NCI-H748 treated with DMSO at 0.1 percent for 48 hours (cell line): Measurements from ENCODE around the gene GPR152.
A peak's percentile ranks its signal among the peaks of the same experiment; 100 is the strongest.
"Not testable (repeated sequence)": the region's sequence is repeated elsewhere in the genome, so short reads cannot be mapped to it uniquely, and the experiment has no call there.

Source experiments
- DNase-seq: peaks from one replicate; lab custom pipeline; 2025; lab: John Stamatoyannopoulos, UW

The GPR152 gene

DNA sequence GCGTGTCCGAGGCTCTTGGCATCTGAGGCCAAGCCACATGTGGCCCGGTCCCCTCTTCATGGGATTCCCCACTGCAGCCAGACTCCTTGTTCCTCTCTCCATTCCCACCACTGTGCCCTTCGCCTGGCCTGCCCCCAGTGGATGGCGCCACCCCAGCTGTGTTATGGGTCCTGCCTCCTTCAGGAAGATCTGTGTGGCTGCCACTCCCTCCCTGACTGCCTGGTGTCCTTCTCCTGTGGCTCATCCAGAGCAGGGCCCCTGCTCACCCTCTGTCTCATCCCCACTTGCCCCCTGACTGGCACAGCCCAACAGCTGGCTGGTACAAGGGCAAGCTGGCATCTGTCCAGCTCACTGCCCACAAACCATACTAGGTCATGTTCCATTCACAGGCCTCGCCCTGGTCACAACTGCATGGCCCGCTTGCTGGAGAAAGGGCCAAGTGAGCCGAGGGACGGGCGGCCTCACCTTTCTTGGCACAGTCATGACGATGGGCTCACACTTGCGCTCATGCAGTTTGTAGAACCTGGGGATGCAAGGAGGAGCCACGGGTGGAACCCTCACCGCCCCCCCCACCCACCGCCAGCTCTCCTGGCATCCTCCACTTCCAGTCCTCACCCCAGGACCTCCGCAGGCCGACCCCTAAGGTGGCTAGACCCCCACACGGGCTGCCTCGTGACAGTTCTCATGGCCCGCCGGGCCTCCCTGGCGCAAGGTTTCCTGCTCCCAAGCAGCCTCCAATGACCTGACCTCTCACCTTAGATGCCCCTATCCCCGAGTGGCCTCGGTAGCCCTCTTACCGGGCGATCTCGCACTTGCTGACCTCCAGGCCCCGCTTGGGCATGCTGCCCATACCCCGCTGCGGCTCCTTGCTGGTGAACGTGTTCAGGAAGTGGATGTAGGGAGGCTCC lies 13.0 kb downstream of the GPR152 start:
- DNase-seq, result no peak

DNA sequence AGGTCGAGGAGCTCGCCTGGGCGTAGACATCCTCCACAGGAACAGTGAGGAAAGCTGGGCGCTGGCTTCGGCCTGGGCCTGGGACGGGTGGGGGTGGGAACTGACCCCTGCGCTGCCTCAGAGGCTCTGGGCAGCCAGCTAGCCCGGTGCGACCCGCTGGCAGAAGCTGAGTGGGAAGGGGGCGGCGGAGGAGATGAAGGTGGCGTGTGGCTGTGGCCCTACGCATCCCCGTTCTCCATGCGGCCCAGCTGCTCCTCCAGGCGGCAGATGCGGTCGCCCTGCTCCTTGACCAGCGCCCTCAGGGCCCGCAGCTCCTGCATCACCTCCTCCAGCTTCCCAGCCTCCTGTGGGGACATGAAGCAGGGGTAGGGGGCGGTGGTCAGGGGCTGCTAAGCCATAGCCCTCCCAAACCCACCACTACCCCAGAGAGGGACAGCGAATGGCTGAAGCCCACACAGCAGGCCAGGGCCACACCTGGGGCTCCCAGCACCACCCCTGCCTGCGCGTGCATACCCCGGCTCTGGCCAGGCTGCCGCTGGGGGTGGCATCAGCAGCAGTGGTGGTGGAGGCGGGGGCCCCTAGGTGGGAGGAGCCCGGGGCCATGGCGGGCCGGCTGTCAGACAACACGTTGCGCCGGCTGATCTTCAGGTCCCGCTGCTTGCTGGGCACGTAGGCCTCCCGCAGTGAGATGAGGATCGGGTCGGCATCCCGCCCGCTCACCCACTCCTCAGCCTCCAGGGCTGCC lies 14.2 kb downstream of the GPR152 start:
- DNase-seq, result no peak

DNA sequence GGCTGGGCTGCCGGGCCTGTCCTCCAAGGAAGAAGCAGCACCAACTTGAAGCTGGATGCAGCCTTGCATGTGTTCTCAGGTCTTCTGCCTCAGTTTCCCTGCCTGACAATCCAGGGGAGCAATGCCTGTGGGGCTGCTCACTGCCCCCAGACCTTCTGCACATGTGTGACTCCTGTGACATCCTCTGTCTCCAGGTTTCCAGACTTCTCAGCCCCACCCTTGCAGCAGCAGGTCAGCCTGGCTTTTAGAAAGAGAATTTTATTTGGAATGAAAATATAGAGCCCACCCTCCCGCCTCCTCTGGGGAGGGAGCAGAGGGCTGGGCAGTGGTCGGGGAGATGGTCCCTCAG lies 14.7 kb downstream of the GPR152 start:
- DNase-seq, result no peak

DNA sequence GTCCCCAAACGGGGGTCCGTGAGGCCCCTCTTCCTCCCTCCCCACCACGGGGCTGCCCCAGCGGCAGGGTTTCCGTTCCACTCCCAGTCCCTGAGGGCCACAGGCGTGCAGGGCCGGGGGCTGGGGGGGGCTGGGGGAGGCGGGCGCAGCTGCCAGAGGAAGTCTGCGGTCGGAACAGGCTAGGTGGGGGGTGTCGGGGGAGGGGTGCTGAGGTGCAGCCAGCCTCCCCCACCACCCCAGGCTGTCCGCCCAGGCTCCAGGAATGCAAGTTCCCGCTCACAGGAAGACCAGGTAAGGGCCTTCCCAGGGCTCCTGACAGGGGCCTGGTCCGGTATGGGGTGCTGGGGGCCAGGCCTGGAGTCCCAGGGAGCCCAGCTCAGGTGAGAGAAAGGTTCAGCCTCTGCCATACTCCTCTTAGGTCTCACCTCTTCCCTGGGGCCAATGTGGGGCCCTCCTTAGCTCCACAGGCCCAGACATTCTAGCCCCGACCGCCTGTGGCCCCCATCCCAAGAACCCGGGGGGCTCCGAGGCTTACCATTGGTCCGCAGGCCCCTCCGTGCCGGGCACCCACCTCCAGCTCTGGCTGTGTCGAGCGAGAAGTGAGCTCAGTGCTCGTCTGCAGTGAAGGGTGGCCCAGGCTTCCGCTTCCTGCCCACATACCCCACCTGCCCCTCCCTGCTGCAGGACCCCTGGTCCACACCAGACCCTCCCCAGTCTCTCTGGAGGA lies 15.3 kb downstream of the GPR152 start, which contains the start of gene PTPRCAP:
TSS of gene PTPRCAP (minus strand) at position 601 of the 727 bp plus-strand sequence. CDS start at position 538, 63 bp downstream.
- no peak for DNase-seq

DNA sequence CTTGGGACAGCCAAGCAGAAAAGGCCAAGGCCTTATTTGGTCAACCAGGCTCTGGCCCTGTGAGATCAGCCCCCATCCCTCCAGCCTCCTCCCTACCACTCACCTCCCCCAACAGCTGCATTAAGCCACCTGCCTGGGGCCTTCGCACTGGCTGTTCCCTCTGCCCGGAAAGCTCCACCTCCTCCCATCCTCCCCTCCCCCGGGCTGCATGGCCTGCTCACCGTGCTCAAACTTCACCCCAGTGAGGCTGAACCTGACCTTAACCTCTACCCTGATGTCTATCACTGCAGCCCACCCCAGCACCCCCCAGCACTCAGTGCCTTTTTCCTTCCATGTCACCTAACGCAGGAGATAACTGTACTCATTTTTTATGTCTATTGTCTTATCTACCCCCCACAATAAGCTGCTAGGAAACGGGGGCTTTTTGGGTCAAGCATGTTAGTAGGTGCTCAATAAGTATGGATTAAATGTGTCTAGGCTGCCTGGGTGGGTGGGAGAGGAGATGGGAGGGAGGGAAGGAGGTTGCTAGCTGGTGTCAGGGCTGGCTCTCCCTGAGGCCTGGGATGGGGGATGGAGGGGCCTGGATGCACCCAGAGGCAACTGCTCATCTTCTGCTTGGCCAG lies 16.0 kb downstream of the GPR152 start:
- no peak for DNase-seq

DNA sequence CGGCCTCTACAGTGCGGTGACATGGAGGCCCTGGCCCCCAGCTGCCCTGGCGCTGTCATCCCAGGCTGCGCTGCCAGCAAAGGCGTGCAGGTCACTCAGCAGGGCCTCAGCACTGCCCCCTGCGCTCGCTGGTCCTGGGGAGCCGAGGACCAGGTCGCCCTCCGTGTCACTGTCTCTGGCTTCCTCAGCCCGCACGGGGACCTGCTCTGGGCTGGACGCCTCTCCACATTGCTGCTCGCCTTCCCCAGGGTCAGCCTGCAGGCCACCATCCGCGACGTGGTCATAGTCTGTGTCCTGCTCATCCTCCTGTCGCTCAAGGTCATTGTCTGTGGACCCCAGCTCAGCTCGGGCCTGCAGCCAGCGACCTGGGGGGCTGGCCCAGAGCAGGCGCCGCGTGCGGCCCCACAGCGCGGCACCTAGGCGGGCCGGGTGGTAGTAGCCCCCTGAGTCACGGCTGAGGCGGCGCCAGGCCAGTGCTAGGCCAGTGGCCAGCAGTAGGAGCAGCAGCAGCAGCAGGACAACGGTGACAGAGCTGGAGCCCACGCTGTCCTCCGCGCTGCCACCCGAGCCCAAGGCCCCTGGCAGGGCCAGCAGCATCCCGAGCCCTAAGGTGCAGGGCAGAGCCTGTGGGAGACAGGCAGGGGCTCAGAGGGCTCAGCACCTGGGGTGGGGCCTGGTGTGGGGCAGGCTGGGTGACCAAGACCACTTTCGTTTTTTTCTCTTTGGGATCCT lies 16.6 kb downstream of the GPR152 start:
- no peak for DNase-seq

DNA sequence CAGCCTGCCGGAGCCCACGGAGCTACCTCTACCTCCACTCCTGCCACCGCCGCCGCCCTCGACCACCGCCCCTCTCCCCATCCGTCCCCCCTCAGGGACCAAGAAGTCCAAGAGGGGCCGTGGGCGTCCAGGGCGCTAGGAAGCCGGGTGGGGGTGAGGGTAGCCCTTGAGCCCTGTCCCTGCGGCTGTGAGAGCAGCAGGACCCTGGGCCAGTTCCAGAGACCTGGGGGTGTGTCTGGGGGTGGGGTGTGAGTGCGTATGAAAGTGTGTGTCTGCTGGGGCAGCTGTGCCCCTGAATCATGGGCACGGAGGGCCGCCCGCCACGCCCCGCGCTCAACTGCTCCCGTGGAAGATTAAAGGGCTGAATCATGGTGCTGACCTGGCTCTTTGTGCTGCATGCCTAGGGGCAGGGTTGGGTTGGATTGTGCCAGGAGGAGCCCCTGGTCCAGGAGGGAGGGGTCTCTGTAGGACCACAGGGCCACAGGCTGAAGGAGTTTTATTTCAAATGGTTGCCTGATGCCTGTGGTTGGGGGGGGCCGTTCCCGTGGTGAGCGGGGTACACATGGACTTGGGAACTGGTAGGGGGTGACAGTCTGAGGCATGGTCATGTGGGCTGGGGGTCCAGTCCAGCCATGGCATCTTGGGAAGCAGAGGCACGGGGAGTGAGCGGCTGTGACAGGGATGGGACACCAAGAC lies 17.4 kb downstream of the GPR152 start:
- no peak for DNase-seq

DNA sequence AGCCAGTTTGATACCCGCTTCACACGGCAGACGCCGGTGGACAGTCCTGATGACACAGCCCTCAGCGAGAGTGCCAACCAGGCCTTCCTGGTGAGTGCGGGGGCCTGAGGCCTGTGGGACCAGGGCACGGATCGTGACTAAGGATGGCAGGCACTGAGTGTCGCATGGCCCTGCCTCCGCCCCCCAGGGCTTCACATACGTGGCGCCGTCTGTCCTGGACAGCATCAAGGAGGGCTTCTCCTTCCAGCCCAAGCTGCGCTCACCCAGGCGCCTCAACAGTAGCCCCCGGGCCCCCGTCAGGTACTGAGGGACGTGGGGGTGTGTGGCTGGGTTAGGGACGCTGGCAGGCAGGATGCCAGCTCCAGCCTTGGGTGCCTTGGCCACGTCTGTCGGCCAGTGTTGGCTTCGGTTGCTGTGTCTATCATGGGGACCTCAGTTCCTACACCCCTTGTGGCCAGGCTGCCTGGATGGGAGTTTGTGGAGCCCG lies 18.1 kb downstream of the GPR152 start:
- DNase-seq, result no peak

DNA sequence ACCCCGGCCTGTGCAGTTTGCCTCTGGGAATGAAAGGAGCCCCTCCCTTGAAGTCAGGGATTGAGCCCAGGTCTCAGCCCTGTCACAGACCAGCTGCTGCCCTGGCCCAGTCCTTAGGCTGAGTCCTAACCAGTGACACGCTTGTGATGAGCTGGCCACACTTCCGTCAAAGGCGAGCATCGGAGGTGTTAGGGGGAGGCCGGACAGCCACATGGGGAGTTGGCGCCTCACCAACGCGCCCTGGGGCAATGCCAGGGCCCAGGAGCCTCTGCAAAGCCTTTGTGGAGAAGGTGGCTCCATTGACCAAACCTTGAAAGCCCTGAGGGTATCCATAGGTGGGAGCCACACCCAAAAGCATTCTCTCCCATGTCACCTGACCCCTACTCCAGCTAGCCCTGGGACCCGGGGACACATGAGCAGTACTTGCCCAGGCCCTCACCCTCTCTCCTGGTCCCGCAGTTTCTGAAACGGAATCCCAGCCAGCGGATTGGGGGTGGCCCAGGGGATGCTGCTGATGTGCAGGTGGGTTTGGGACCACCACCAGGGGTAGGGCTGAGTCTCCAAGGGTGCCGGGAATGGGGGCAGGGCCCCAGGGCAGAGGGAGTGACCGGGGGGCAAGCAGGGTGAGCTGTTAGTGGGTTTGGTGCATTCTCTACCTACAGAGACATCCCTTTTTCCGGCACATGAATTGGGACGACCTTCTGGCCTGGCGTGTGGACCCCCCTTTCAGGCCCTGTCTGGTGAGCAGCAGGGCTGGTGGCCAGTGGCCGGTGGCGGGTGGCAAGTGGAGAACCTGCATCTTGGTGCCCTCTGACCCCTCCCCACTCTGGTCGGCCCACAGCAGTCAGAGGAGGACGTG lies 18.8 kb downstream of the GPR152 start:
- DNase-seq, result no peak

DNA sequence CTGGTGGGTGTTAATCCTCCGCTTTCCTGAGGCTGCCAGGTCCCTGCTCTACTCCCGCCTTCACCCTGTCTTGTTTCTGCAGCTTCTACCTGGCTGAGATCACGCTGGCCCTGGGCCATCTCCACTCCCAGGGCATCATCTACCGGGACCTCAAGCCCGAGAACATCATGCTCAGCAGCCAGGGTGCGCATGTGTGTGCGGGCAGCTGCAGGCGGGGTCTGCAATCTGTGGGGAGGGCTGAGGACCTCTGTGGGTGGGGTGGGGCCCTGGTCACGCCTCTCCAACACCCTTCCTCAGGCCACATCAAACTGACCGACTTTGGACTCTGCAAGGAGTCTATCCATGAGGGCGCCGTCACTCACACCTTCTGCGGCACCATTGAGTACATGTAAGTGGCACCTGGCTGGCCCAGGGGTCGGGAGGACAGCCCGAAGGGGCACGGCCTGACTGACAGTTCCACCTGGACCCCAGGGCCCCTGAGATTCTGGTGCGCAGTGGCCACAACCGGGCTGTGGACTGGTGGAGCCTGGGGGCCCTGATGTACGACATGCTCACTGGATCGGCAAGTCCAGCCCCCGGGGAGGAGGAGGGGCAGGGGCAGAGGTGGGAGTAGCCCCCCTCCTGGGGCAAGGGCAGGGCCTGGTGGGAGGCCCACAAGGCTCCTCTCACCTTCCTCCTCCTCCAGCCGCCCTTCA lies 19.7 kb downstream of the GPR152 start:
- no peak for DNase-seq

DNA sequence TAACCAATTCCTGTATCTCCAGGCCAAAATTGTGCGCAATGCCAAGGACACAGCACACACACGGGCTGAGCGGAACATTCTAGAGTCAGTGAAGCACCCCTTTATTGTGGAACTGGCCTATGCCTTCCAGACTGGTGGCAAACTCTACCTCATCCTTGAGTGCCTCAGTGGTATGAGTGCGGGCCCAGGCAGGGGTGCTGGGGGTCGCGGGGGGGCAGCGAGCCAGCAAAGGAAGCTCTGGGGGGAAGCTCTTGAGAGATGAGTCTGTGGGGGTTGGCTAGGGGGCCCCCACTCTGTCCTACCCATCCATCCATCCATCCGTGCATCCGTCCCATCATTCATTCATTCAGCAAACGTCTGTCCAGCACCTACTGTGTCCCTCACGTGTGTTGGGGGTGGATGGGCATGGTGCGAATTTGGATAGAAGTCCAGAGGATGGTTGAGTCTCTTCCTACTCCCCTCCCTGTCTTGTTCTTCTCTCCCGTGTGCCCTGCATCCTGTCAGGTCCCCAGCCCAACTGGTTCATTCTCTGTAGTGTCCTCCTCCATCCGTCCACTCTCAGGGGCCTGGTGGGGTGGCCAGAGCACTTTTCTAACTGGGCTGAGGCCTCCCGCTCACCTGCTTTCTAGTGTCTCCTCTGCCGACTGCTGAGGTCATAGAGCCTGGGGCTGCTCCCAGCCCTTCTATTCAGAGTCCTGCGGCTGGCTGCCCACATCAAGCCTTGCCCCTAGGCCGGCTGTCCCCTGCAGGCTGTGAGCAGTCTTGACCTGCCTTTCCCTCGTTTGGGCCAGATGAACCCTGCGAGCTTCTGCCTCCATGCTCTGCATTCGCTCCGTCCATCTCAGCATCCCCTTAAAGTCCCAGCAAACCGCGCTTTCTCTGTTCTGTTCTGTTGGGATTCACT lies 20.9 kb downstream of the GPR152 start:
- DNase-seq, result no peak

DNA sequence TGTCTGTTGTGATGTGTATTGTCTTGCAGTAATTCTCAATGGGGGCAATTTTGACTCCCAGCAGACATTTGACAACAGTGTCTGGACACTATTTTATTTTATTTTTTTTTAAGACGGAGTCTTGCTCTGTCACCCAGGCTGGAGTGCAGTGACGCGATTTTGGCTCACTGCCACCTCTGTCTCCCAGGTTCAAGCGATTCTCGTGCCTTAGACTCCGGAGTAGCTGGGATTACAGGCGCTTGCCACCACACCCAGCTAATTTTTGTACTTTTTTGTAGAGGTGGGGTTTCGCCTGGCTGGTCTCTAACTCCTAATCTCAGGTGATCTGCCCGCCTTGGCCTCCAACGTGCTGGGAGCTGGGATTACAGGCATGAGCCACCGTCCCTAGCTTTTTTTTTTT lies 22.8 kb downstream of the GPR152 start:
- DNase-seq, result no peak

DNA sequence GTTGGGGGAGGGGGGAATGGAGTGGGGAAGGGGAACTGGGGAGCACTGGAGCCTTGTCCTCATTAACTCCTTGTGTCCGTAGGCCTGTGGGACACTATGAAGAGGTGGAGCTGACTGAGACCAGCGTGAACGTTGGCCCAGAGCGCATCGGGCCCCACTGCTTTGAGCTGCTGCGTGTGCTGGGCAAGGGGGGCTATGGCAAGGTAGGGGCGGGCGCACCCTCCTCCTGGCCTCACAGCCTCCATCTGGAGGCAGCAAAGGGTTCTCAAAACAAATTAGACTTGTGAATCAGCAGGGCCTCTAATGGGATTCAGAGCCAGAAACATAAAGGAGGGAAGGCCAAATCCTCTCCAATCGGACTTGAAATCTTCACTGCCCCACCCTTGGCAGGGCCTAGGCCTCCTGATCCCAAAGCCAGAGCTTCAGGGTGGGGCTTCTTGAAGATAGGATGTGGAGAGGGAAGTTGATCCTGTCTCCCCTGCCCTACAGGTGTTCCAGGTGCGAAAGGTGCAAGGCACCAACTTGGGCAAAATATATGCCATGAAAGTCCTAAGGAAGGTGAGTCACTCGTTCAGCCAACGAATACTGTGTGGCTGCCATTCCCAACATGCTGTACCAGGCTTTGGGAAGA lies 23.4 kb downstream of the GPR152 start:
- DNase-seq, result no peak

DNA sequence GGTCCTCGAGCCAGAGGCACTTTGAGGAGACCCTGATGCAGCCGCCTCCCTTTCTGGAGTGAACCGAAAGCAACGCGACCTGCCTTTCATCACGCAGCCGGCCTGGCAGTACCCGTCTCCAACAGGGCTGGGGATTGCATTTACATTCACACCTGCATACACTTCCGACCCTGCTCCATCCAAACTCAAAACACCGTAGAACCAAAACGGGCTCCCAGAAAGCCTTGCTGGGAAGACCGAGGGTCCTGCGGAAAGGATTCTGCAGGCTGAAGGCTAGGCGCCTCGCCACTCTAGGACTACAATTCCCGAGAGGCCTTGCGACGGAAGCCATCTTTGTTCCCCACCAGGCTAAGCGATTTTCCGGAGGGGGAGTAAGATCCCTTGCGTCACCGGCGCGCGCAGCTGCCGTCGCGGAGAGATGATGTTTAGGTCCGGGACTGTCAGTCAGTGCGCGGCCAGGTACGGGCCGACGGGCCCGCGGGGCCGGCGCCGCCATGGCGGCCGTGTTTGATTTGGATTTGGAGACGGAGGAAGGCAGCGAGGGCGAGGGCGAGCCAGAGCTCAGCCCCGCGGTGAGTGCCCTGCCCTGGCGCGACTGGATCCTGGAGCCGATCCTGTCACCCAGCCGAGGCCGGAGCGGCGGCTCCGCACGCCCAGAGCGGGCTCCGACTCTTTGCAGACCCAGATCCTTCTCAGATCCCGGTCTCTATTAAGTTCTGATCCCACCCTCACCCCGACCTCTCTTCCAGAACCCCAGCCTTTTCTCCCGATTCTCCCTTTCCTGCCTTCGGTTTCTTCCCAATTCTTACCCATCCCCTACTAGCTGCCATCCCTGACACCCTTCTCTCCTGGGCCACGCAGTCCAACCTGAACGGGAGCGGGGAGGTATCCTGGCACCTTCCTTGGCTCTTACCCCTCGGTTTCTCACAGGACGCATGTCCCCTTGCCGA lies 24.2 kb downstream of the GPR152 start, which contains the start of gene RPS6KB2:
TSS of gene RPS6KB2 (plus strand) at position 443 of the 950 bp plus-strand sequence. CDS start at position 495, 52 bp downstream.
- peak; percentile 92 for DNase-seq

DNA sequence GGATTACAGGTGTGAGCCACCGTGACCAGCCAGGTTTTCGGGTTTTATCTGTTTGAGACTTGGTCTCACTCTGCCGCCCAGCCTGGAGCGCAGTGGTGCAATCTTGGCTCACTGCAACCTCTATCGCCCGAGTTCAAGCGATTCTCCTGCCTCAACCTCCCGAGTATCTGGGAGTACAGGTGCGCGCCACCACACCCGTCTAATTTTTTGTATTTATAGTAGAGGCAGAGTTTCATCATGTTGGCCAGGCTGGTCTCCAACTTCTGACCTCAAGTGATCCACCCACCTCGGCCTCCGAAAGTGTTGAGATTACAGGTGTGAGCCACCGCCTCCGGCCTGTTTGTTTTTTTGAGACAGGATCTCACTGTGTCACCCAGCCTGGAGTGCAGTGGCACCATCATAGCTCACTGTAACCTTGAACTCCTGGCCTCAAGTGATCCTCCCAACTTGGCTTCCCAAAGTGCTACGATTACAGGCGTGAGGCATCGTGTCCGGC lies 25.1 kb downstream of the GPR152 start:
- not testable (repeated sequence) for DNase-seq
